Activated T-cell treated with anti-CD3 and anti-CD28 coated beads for 4 hours (primary cell): ENCODE data around the gene VASH1.

ENCODE experiments used
- DNase-seq: peaks from one replicate; pipeline ENCODE4 v3.0.0-alpha.2; 2020

The VASH1 gene

GRCh38 chr14:76773188-76773885 lies 12.1 kb downstream of the VASH1 start:
- no peak for DNase-seq

GRCh38 chr14:76773956-76774820 lies 12.9 kb downstream of the VASH1 start:
- DNase-seq = no peak

GRCh38 chr14:76774821-76775694 lies 13.8 kb downstream of the VASH1 start:
- no peak for DNase-seq

- no peak for DNase-seq
Measured at GRCh38 chr14:76775695-76776427, 14.6 kb downstream of the VASH1 start.

- DNase-seq = no peak
Measured at GRCh38 chr14:76776428-76777251, 15.4 kb downstream of the VASH1 start.

- DNase-seq = no peak
Measured at GRCh38 chr14:76777721-76778120, 16.5 kb downstream of the VASH1 start.

GRCh38 chr14:76778546-76779215 lies 17.4 kb downstream of the VASH1 start:
- no peak for DNase-seq

GRCh38 chr14:76779221-76780057 lies 18.2 kb downstream of the VASH1 start:
- no peak for DNase-seq

GRCh38 chr14:76780058-76780345 lies 18.7 kb downstream of the VASH1 start:
- DNase-seq = no peak

- no peak for DNase-seq
Measured at GRCh38 chr14:76780360-76780759, 19.1 kb downstream of the VASH1 start.

GRCh38 chr14:76780875-76781647 lies 19.8 kb downstream of the VASH1 start:
- DNase-seq = no peak

GRCh38 chr14:76781648-76782051 lies 20.4 kb downstream of the VASH1 start:
- DNase-seq = no peak

GRCh38 chr14:76782115-76782884 lies 21.0 kb downstream of the VASH1 start:
- DNase-seq = no peak

- no peak for DNase-seq
Measured at GRCh38 chr14:76782885-76783566, 21.8 kb downstream of the VASH1 start.

GRCh38 chr14:76784266-76784874 lies 23.1 kb downstream of the VASH1 start:
- DNase-seq = no peak

GRCh38 chr14:76784881-76785280 lies 23.6 kb downstream of the VASH1 start:
- no peak for DNase-seq

GRCh38 chr14:76786601-76787000 lies 25.3 kb downstream of the VASH1 start:
- no peak for DNase-seq

GRCh38 chr14:76792422-76792821 lies 31.2 kb downstream of the VASH1 start:
- no peak for DNase-seq
